HG02759 (cell line): Measurements from ENCODE around the gene HS6ST3.

ENCODE experiments used
- ATAC-seq: cut with Tn5 transposase; IDR thresholded peaks from one replicate; pipeline ENCODE4 v1.9.1; 2021; ENCODE audit warnings: mild to moderate bottlenecking, moderate library complexity; ENCODE audit not compliant: unreplicated experiment

HS6ST3 gene

DNA sequence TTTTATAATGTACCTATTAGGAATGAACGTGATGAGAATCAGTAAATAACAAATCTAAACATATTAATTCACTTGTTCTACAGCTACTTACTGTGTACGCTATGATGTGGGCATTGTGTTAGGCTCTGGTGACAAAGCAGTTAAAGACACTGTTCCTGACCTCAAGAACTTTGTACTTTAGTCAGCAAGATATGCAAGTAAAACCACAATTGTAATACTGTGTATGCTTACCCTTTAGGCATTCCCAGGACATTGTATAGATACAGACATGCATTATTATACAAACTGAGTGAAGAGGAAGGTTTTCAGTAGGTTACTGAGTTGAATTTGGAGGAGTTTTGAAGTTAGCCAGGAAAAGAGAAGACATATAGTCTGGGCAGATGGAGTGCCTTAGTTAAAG is 435.8 kb downstream of the HS6ST3 start:
- ATAC-seq = no peak

DNA sequence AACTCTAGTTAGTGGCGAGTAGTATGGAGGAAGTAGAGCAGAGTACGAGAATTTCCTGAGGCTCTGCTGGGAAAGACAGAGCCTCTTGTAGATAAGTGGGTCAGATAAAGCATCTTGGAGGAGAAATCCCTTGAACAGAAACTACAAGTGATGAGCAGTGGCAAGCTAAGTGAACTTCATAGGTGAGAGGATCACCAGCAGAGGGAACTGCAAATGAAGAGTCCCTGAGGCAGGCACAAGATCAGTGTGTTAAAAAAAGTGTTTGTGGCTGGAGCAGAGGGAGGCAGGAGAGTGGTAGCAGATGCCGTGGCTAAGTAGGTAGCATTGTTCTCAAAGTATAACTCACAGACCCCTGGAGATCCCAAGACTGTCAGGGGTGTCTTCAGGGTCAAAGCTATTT is 437.6 kb downstream of the HS6ST3 start:
- no peak for ATAC-seq

DNA sequence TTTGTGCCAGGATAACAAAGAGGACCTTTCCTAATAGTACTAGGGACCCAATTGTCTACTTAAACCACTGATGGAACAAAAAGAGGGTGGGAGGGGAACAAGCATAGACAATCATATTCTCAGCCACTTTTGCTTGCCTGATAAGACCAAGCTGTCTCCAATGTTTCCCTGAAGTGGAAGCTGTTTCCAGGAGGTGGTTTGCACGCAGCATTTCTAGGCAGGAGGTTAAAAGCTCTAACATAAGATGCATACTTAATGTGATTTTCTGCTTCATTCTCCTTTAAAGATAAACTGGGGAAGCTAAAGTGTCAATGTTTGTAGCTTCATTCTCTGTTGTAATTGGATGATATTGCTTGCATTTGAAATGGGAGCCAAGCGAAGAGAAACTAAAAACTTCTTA is 442.9 kb downstream of the HS6ST3 start:
- no peak for ATAC-seq

DNA sequence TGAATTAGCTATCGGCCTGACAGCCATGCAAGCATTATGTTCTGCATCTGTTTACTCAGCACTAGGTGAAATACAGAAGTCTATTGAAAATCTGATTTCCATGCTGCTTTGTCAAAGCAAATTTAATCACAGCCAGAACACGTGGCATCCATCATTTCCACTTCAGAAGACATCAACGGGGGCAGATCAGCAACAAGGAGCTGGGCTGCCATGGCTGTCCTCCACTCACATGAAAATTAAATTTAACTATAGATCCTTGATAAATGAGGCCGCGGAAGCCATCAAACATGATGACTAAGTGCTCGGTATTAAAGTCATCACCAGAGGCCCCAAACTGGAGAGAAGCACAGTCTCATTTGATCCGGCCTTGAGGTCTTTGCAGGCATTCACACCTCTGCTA is 443.5 kb downstream of the HS6ST3 start:
- no peak for ATAC-seq

DNA sequence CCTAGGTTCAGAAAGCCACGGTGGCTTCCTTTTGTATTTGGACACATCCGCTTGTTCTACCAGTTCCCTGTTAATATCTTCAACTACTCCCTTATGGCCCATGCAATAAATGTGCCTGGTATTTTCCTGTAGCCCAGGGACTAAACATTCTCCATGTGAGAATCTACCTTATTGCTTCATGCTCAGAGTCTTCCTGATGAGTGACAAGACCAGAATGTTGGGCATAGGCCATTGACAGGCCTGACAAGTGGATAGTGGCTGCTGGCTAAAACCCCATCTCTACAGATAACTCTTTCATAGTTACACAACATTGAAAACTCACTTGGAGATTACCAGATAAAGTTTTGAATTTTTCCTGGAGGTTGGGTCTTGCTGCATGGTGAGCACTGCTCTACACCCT is 449.9 kb downstream of the HS6ST3 start:
- no peak for ATAC-seq

DNA sequence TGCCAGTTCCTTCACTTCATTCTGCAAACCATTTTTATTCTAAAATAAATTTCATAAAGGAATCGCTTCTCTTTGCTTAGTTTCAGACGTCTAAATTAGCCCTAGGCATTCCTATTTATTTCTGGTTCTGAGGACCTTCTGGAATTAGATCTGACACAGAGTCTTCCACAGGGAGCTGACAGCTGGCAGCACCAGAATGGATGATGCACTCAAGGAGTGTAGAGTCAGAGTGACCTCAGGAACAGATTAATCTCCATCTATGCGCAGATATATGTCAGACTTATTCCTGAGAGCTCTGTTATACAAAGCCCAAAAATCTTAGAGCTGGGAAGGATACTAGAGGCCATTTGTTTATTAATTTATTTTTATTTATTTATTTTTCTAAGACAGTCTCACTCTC is 450.8 kb downstream of the HS6ST3 start:
- ATAC-seq = no peak

DNA sequence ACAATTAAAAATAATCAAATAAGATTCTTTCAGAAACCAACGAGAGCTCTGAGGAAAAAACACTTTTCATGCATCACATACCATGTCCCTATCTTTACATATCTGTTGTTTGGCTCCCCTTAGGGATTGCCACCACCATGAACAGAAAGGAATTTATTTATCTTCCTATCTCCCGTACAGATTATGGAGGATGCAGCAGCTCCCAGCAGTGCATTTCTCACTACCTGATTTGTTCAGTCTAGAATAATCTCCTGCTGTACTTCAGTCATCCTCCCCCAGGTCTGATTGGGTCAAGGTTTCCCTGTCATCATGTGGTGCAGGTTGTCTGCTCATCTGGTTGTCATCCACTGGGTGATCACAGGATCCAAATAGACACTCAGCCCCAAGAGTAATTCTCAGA is 453.1 kb downstream of the HS6ST3 start:
- ATAC-seq = no peak

DNA sequence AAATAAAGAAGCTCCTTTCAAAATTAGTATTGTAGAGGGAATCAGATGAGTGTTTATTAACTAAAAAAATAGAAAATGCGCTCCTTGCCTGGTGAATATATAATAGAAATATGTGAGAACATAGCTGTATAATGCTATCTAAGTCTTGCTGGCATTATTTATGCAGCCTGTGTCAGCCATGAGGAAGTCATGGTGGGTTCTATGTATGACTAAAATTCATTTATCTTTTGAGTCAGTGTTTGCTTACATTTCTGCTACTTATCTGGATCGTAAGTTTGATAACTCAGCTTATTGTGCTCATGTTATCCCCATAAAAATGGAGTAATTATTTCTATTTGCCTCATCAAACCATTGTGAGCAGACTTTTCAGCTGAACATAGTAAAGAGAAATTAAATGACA is 455.1 kb downstream of the HS6ST3 start:
- ATAC-seq = no peak

DNA sequence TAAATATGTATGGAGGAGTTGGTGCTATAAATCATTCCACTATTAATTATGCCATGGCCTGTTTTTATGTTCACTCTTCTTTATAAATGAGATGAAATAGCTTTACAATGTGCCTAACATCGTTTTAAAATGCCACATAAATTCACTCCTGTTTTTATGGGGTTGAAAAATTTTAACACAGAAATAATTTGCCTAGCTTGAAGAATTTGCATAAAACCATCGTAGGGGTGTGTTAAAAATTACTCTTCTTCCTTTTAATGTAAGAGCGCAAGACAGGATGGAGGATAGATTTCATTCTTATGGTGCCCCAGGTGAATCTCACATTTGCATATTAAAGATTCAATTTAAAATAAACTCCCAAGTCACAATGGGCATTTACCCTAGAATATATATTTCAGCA is 456.6 kb downstream of the HS6ST3 start:
- ATAC-seq = no peak

DNA sequence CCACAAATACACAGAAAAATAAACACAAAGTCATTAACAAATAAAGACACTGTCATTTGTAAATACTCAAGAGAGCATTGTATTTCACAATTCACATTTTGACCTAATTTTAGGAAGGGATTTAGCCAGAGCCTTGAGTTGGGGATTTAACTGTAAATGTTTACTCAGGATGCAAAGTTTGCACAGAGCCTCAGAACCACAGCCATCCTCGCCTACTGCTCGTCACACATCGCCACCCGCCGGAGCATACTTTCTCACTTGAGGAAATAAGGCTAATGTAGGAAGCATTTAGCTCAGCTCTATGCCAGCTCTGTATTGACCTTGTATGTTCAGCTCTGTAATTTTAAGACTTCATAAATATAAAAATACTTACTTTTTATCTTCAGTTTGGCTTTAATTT is 461.6 kb downstream of the HS6ST3 start:
- no peak for ATAC-seq

DNA sequence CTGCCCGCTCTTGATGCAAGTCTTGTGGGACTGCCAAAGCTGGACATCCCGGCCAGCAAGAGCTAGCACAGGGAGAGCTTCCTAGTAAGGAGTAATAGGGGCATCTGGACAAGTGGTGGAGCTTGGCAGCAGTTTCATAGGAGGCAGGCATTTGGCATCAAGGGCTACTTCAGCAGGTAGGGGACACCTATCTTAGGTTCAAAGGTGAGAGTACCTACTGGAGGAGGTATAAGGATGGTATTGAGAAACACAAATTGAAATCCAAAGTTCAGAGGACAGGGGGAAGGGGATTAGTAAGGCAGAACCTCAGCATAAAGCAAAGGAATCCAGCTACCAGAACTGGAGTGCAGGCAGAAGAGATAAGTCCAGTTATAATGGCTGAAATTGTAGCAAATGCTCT is 462.7 kb downstream of the HS6ST3 start:
- no peak for ATAC-seq

DNA sequence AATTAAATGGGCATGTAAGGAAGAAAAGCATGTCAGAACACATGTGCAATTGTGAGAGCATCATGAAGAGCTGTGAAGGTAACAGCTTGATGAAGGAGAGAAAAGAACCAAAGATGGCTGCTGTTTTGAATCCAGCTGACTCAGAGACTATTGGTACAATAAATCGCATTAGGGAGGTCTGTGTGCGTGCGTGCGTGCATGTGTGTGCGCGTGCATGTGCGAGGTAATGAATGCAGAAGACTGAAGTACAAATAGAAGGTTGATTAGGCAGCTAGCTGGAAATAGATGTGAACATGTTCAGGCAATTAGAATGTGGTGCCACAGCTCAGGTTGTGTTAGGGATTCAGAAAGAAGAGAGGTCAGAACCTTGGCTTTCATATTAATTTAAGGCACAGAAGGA is 463.9 kb downstream of the HS6ST3 start:
- no peak for ATAC-seq

DNA sequence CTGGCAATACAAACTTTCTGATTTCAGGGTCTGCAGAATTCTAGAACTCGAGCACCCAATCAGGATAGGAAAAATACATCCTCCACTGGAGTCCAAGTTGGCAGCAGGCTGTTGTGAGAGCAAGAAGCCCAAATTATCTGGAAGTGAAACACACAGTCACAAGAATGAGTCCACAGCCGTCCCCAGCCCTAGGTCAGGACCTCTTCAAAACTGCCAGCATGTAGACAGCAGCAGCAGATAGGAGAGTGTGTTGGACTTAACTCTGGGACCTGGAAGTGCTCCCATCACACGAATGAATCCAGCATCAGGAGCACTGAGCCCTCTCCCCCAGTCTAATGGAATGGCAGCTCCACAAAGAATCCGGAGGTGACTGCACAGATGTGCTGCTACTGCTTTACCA is 483.7 kb downstream of the HS6ST3 start:
- no peak for ATAC-seq

DNA sequence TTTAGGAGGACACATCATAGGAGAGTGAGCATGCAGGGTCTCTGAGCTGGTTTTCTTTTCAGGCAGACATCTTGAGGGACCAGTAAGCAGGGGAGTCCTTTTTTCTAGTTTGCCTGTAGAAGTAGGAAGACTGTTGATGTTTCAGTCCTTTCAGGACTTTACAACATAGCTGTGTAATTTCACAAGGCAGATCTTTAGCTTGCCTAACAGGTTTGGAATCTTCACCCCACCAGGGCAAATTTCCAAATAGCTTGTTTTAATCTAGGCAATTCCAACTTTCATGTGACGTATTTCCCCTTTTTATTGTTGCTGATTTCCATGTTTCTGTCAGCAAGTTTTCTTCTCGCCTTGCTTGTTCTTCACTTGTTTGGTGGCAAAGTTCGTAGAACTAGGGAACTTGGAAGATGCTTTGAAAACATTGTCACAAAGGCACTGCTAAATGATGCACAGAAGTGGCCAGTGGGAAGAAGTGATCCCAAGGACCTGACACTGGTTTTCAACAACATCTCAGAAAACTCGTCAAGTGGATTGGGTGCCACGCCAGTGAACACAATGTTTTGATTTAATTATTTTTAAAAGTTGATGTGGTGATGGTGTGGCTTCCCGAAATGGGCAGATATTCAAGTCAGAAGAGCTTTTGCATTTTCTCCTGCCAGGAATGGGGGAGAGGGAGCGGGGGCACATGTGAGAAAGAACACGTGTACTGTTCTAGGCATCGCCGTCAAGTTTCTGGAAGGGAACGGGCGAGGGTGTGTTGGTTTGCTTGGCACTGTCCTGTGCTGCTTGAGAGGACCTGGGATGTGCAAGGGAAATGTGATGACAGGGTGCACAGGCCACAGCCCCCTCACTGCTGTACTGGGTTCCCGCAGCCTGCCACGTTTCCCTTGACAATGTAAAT is 485.8 kb downstream of the HS6ST3 start:
- no peak for ATAC-seq

DNA sequence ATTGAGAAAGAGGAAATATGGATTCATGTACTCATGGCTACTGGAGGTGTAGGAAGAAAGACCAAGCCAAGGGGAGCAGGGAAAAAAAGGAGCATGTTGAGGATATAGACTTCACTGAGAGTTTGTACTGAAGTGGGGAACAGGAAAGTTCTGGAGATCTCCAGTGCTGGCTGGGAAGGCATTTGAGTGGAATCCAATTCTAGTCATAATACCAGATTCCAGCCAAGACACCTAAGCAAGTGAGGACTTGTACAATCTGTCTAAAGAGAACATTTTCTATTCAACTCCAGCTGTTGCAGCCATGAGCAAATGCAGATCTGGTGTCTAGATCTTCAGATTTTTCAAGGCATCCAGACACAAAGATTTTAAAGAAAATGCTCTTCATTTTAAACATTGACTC is 491.8 kb downstream of the HS6ST3 start:
- no peak for ATAC-seq

DNA sequence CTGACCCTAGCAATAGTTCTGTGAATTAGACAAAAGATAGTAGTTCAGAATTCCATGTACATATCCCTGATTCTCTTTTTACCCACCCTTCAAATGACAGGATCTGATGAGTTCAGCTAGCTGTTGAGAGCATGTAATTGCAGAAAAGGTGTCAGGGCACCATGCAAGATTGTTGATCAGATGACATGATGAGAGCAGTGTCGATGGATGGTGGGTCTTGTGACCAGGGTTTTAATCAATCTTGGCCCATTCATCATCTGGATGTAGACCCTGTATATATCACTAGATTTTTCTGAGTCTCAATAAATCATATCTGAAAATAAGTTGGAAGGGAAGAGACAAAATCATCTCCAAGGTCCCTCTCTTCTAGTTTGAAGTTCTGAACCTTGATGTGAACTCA is 525.3 kb downstream of the HS6ST3 start:
- ATAC-seq = no peak

DNA sequence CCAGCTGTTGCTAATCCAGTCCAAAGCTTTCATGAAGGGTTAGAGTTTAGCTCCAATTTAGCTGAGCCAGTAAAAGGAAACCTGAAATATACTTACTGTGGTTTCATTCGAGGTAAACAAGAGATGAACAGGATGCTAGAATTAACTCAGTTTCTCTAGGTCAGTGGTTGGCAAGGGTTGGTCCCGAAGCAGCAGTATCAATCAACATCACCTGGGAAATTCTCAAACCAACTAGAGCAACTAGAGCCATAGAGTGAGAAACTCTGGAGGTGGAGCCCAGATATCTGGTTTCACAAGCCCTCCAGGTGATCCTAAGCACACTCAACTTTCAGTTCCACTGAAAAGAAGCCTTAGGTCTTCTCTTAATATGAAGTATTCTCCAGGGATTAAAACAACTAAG is 527.6 kb downstream of the HS6ST3 start:
- no peak for ATAC-seq

DNA sequence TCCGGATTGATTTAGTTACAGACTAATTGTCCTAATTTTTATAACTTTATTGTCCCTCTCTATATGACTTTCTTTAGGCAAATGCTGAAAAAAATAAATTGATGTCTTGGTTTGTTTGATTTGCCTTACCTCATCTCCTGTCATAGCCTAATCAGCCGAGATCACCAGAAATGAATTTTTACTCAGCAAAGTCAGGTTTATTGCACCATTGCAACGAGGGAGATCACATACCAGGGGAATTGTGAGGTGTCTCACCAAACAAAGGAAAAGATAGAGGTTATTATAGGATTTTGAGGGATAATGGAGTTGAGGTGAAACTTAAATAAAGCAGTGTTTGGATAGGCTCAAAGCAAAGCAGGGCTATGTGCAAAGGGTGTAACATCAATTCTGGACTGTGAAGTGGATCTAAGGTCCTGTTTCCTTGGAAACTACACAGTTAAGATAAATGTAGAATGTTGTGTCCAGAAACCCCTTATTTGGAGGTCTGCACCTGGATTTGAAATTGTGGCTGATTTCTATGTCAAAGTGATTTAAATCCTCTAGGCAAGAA is 531.8 kb downstream of the HS6ST3 start:
- ATAC-seq = no peak

DNA sequence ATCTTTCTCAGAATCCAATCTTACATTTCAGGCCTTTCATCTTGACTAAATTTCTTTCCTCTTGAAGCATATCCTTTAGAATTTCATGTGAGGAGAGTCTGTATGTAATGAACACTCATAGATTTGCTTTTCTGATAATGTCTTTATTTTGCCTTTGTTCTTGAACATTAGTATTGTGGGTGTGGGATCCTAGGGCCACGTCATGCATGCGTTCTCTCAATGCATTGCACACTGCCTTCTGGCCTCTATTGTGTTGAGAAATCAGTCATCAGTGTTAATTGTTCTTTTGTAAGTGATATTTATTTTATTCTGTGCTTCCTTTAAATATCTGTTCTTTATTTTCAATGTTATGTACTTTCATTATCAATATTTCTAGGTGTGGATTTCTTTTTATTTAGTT is 539.4 kb downstream of the HS6ST3 start:
- ATAC-seq = no peak

DNA sequence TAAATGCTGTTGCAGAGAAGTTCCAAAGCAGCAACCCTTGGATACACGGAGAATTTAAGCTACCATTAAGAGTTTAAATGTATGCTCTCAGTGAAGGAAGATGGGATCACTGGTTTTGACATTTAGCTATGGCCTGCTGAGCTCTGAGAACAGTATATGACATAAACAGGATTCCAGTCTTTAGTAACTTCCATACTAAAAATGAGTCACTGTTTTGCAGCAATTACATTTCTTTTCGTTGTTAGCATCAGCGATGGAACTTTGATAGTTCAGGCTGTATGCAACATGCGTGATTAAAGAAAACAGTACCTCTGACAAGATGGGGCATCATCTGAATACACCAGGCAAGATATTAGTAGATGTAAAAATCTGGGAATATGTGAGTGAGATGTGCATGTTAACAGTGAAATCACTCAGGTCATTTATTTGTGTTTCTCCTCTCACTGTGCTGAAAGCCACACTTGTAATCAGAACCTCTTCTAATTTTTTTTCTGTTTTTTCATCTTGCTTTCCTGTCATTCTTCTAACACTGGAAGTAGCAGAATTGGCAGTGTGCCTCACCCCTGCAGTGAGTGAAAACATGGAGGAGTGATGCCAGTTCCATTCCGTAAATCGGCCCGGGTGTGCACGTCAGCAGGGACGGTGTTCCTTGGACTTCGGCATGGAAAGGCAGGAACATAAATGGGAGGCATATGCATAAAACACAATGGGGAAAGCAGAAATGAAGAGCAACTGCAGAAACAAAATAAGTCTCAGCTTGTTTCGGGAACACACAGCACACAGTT is 542.8 kb downstream of the HS6ST3 start:
- ATAC-seq = no peak

DNA sequence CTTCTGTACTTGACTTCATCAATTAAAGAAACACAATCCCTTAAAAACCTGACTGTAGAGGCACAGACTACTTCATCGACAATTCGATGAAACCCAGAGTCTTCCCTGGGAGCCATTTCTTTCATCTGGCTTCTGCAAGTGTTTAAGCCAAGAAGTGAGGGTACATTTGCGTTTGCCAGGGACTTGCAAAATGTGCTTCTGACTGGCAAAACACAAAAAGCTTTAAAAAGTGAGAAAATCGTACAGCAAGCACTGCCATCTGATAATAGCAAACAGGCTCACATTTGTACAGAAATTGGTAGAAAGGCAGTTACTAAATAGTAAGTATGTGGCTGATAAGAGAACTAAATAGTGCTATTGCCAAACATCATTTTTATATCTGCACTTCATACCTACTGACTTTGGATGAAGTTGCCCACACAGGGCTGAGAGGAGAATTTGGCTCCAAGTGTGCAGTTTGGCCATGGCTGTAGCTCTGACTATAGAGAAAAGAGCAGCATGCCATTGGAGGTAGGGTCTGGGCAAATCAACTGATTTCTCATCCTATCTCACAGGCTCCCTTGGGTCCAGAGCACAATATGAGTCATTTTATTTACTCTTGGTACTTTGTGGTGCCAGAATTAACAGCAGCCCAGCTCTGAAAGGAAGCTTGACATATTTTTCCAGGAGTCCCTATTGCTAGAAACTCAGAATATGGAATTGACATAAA is 546.2 kb downstream of the HS6ST3 start:
- no peak for ATAC-seq
